Thoracic aorta (tissue), 2 donors: ENCODE measurements around the gene HOXA2. TPM values are rescaled to one million over a fixed set of nuclear protein-coding genes. Genes with fewer than 3 reads are reported as not detected.

Experiments used
- ATAC-seq: fragments of 150-250 bp; one replicate; pipeline ENCODE4 v1.8.0; 2017; ENCODE audit warnings: low read depth; ENCODE audit not compliant: insufficient number of reproducible peaks, low FRiP score
- DNase-seq: peaks from one replicate; pipeline ENCODE4 v3.0.0-alpha.2; 2020; ENCODE audit warnings: low spot score
- H3K27ac ChIP-seq, 2 donors: fragments of 200-600 bp; sonication (generic); 1 replicate in 1 of 2; 2 replicates in 1 of 2; pipeline ENCODE4 v1.5.1; 2016; ENCODE audit warnings: mild to moderate bottlenecking in 2 of 2, moderate library complexity in 2 of 2
- H3K27me3 ChIP-seq: fragments of 200-600 bp; sonication (generic); replicated peaks from 2 replicates; pipeline ENCODE4 v1.6.0; 2016; ENCODE audit warnings: mild to moderate bottlenecking; ENCODE audit not compliant: insufficient read depth
- H3K36me3 ChIP-seq: fragments of 200-600 bp; sonication (generic); one replicate; pipeline ENCODE4 v1.5.1; 2016
- H3K4me1 ChIP-seq, 2 donors: fragments of 200-600 bp; sonication (generic); 1 replicate in 1 of 2; 2 replicates in 1 of 2; pipeline versions ENCODE4 v1.5.1 to v1.6.0; 2016; ENCODE audit warnings: low read depth in 2 of 2, mild to moderate bottlenecking in 1 of 2; ENCODE audit not compliant: control insufficient read depth in 1 of 2
- H3K4me3 ChIP-seq: fragments of 200-600 bp; sonication (generic); 2 replicates; pipeline ENCODE4 v1.5.1; 2016; ENCODE audit warnings: mild to moderate bottlenecking
- H3K9me3 ChIP-seq: fragments of 200-600 bp; sonication (generic); 2 replicates; pipeline ENCODE4 v1.5.1; 2016
- CTCF ChIP-seq: fragments of 200-600 bp; sonication (generic); IDR thresholded peaks from one replicate; pipeline ENCODE4 v1.5.1; 2019; ENCODE audit warnings: antibody characterized with exemption
- total RNA-seq, 2 donors: library from RNA; depleted of rRNA; stranded (reverse); fragments of >200 nt; gene quantifications; one replicate each; pipeline versions ENCODE4 v1.1.0 to v1.2.3, GENCODE V29; 2016

HOXA2 gene
- total RNA-seq, 2 donors from 2014 or later = 3.4 to 4.6 TPM

- TF ChIP-seq CTCF = no peak
These were observed 9.9 kb upstream of the HOXA2 start for GRCh38 chr7:27112361-27112760.

GRCh38 chr7:27111751-27112277 is 9.3 kb upstream of the HOXA2 start:
- DNase-seq = no peak
- H3K9me3 ChIP-seq = no peaks in the 10 kb centered on the region
- ATAC-seq = no peak
- H3K4me3 ChIP-seq = peak overlapping the region; percentile 99
- TF ChIP-seq CTCF = no peak
- no peaks in the 10 kb centered on the region for H3K36me3 ChIP-seq
- peaks cover 21 to 51% of the 10 kb centered on the region in 2 donors for H3K4me1 ChIP-seq
- no peaks in the 10 kb centered on the region for H3K27me3 ChIP-seq
- H3K27ac ChIP-seq = peak overlapping the region; percentile 87 to 96

More at GRCh38 chr7:27112361-27112760, 9.9 kb upstream of the HOXA2 start:
- Histone ChIP-seq H3K4me1 (peaks cover 21 to 46% of the 10 kb centered on the region in 2 donors), H3K9me3 (no peaks in the 10 kb centered on the region), H3K36me3 (no peaks in the 10 kb centered on the region), H3K4me3 (peak overlapping the region; percentile 99), H3K27me3 (no peaks in the 10 kb centered on the region), H3K27ac (peak overlapping the region; percentile 87 to 96)
- ATAC-seq (no peak), DNase-seq (no peak)

GRCh38 chr7:27111042-27111750 is 8.7 kb upstream of the HOXA2 start:
- Histone ChIP-seq H3K27ac (peak overlapping the region; percentile 87 to 96), H3K36me3 (no peaks in the 10 kb centered on the region), H3K4me1 (peaks cover 21 to 53% of the 10 kb centered on the region in 2 donors), H3K27me3 (no peaks in the 10 kb centered on the region), H3K9me3 (no peaks in the 10 kb centered on the region), H3K4me3 (peak overlapping the region; percentile 99)
- DNase-seq = no peak
- peak; percentile 10 for TF ChIP-seq CTCF
- ATAC-seq = peak; percentile 41

GRCh38 chr7:27110186-27111031 is 7.9 kb upstream of the HOXA2 start:
- Histone ChIP-seq H3K9me3 (no peaks in the 10 kb centered on the region), H3K27ac (peak overlapping the region; percentile 87 to 96), H3K36me3 (no peaks in the 10 kb centered on the region), H3K4me1 (peaks cover 26 to 61% of the 10 kb centered on the region in 2 donors), H3K27me3 (no peaks in the 10 kb centered on the region), H3K4me3 (peak overlapping the region; percentile 99)
- ATAC-seq (peak; percentile 24), DNase-seq (no peak)
- no peak for TF ChIP-seq CTCF
